Keratinocyte (primary cell): ENCODE data around the gene FILIP1.

Experiments
- EZH2 ChIP-seq: IDR thresholded peaks from one replicate; pipeline ENCODE4 v1.6.1; 2012; ENCODE audit warnings: inconsistent platforms, mild to moderate bottlenecking, low read length, moderate library complexity
- TF ChIP-seq, protein P1 (sequence below), 3 experiments: IDR thresholded peaks in 1 of 3; conservative IDR thresholded peaks in 1 of 3; optimal IDR thresholded peaks in 1 of 3; 2 replicates in 2 of 3; 3 replicates in 1 of 3; pipeline versions ENCODE3 to v1.5.1; 2011; ENCODE audit warnings: low read length in 3 of 3, mild to moderate bottlenecking in 3 of 3, moderate library complexity in 2 of 3, control low read depth in 1 of 3, inconsistent platforms in 1 of 3; ENCODE audit not compliant: insufficient read depth in 2 of 3; ENCODE audit errors: extremely low read depth in 1 of 3

DNA sequence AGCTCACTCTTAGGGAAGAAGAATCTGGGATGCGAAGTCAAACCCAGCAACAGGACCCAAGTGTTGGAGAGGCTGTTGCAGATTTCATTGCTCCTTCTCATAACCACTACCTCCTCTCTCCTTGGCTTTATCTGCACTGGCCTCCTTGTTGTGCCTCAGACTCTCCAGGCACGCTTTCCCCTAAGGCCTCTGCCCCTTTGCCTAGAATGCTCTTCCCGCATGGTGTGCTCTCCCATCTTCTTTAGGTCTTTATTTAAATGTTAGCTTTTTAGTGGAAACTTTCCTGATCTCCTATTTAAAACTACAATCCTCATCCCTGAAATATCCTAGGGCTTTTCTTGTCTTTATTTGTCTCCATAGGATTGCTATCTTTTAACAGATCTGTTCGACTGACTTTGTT is 114.1 kb downstream of the FILIP1 start:
- TF ChIP-seq, protein P1, sequence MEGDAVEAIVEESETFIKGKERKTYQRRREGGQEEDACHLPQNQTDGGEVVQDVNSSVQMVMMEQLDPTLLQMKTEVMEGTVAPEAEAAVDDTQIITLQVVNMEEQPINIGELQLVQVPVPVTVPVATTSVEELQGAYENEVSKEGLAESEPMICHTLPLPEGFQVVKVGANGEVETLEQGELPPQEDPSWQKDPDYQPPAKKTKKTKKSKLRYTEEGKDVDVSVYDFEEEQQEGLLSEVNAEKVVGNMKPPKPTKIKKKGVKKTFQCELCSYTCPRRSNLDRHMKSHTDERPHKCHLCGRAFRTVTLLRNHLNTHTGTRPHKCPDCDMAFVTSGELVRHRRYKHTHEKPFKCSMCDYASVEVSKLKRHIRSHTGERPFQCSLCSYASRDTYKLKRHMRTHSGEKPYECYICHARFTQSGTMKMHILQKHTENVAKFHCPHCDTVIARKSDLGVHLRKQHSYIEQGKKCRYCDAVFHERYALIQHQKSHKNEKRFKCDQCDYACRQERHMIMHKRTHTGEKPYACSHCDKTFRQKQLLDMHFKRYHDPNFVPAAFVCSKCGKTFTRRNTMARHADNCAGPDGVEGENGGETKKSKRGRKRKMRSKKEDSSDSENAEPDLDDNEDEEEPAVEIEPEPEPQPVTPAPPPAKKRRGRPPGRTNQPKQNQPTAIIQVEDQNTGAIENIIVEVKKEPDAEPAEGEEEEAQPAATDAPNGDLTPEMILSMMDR (optimal IDR thresholded peaks at IDR 0.05 in 1 of 3, IDR thresholded peaks at IDR 0.05 in 1 of 3, conservative IDR thresholded peaks at IDR 0.05 in 1 of 3; ENCODE audit: extremely low read depth in 1 of 3, insufficient read depth in 2 of 3, low read length in 3 of 3): no peak
- TF ChIP-seq EZH2: no peak
